Measurements from ENCODE around the gene EEIG1. TPM values are rescaled to one million over a fixed set of nuclear protein-coding genes. Genes with fewer than 3 reads are reported as not detected.

Gene EEIG1
- total RNA-seq, 2 donors from 2014 or later, result 41.9 to 42.0 TPM

DNA sequence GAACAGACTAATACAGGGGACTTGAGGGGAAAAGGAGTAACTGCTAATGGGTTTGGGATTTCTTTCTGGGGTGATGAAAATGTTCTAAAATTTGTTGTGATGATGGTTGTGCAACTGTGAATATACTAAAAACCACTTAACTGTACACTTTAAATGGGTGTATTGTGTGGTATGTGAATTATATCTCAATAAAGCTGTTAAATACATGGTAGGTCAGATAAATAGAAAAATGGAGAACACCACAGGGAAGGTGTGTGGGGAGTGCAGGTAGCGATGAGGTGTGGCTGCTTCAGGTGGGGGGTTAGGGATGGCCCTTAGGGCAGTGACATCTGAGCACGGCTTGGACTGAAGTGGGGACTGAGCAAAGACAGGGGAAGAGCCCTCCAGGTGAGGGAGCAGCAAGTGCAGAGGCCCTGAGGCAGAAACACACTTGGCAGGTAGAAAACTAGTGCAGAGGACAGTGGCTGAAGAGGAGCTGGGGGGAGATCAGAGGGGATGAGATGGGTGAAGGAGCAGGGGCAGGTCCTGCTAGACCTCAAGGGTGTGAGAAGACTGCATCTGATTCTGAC, 20.9 kb downstream of the EEIG1 start:
- H3K4me1 ChIP-seq, result peaks cover 62% of the 10 kb centered on the region
- H3K36me3 ChIP-seq (replicated peaks in 1 of 2; ENCODE audit: insufficient read depth in 1 of 2, low read depth in 2 of 2), result no peaks in the 10 kb centered on the region
- no peaks in the 10 kb centered on the region for H3K9me3 ChIP-seq
- no peak for DNase-seq
- ATAC-seq, result no peak
- H3K27ac ChIP-seq, result peak overlapping the region in 3 of 4 donors; percentile 52 to 93 (median 65)
- no peaks in the 10 kb centered on the region for H3K27me3 ChIP-seq
- WGBS, 2 donors, result 91% methylated on average over 2 of the region's 2 CpGs
- intact Hi-C loops (cut with DNase I), result no loop called here
- TF ChIP-seq CTCF (IDR thresholded peaks at IDR 0.05) (no peak), POLR2A (IDR thresholded peaks at IDR 0.05) (no peak)
- no peak overlapping the region for H3K4me3 ChIP-seq

DNA sequence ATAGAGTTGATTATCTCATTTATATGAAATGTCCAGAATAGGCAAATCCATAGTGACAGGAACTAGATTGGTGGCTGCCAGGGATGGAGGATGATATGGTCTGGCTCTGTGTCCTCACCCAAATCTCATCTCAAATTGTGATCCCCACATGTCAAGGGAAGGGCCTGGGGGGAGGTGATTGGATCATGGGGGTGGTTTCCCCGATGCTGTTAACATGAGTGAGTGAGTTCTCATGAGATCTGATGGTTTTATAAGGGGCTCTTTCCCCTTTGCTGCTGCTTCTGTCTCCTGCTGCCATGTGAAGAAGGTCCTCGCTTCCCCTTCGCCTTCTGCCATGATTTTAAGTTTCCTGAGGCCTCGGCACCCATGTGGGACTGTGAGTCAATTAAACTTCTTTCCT, 21.4 kb downstream of the EEIG1 start:
- peak overlapping the region in 1 of 4 donors; percentile 11 for H3K27ac ChIP-seq
- H3K36me3 ChIP-seq (replicated peaks in 1 of 2; ENCODE audit: insufficient read depth in 1 of 2, low read depth in 2 of 2), result no peaks in the 10 kb centered on the region
- no peaks in the 10 kb centered on the region for H3K27me3 ChIP-seq
- no peak for DNase-seq
- H3K4me1 ChIP-seq, result peaks cover 64% of the 10 kb centered on the region
- no peak overlapping the region for H3K4me3 ChIP-seq
- TF ChIP-seq CTCF (IDR thresholded peaks at IDR 0.05) (no peak), POLR2A (IDR thresholded peaks at IDR 0.05) (no peak)
- intact Hi-C loops (cut with DNase I), result no loop called here
- WGBS, 2 donors, result 95 to 98% methylated on average over 4 of the region's 4 CpGs
- H3K9me3 ChIP-seq, result no peaks in the 10 kb centered on the region
- no peak for ATAC-seq

DNA sequence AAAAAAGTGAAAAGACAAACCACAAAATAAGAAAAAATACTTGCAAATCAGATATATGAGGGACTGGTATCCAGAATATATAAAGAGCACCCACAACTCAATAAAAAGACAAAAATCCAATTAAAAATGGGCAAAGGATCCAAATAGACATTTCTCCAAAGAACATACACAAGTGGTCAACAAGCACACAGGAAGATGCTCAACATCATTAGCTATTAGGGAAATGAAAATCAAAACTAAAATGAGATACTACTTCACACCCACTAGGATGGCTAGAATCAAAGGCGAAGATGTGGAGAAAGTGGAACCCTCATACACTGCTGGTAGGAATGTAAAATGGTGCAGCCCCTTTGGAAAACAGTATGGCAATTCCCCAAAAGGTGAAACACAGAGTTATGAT, 22.1 kb downstream of the EEIG1 start:
- DNase-seq (no peak), ATAC-seq (no peak)
- 96 to 100% methylated on average over 1 of the region's 1 CpG for WGBS, 2 donors
- Histone ChIP-seq H3K27ac (no peak overlapping the region), H3K9me3 (no peaks in the 10 kb centered on the region), H3K36me3 (replicated peaks in 1 of 2; ENCODE audit: insufficient read depth in 1 of 2, low read depth in 2 of 2) (no peaks in the 10 kb centered on the region), H3K4me1 (peaks cover 64% of the 10 kb centered on the region), H3K4me3 (no peak overlapping the region), H3K27me3 (no peaks in the 10 kb centered on the region)
- intact Hi-C loops (cut with DNase I), result no loop called here
- no peak for TF ChIP-seq POLR2A (IDR thresholded peaks at IDR 0.05)
- no peak for TF ChIP-seq CTCF (IDR thresholded peaks at IDR 0.05)

DNA sequence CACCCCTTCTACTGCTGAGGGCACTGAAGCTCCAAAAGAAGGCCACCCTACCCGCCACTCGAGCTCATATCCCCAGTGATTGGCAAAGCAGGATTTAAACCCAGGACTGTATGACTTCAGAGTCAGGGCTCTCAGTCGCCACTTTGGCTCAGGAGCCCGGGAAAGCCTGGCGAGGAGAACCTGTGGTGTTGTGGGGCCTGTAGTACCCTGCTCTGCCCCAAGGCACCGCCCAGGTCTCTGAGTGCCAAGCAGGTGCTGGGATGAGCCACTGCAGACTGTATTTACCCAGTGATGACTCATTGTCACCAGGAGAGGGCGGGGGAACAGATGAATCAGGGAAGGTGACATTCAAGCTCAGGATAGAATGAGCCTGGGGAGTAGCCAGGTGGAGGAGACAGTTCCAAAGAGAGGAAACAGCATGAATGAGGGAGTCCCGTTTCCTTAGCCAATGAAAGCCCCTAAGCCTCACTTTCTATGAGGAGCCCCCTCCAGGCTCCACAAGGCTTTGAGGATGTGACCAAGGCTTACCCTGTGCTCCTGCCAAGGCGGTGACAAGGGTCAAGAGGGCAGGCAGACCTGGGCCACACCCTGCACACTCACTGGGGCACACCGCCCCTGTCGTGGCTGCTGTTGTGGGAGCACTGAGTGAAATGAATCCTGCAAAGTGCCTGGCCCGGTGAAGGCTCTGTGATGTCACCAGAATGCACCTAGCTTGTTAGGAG, 25.3 kb downstream of the EEIG1 start:
- DNase-seq (peak; percentile 86 to 97 (median 94)), ATAC-seq (peak; percentile 87)
- Histone ChIP-seq H3K27ac (peak overlapping the region; percentile 80 to 86 (median 82)), H3K27me3 (no peaks in the 10 kb centered on the region), H3K4me1 (peaks cover 61% of the 10 kb centered on the region), H3K9me3 (no peaks in the 10 kb centered on the region), H3K36me3 (replicated peaks in 1 of 2; ENCODE audit: insufficient read depth in 1 of 2, low read depth in 2 of 2) (no peaks in the 10 kb centered on the region), H3K4me3 (no peak overlapping the region)
- WGBS, 2 donors, result 24 to 29% methylated on average over 9 to 12 of the region's 12 CpGs
- intact Hi-C loops (cut with DNase I), result no loop called here
- peak in 6 of 7 experiments; percentile 39 to 91 (median 81) for TF ChIP-seq CTCF (IDR thresholded peaks at IDR 0.05)
- peak in 1 of 3 donors; percentile 10 for TF ChIP-seq POLR2A (IDR thresholded peaks at IDR 0.05)

All from body of pancreas (tissue), 4 donors.